Thoracic aorta (tissue), 2 donors: ENCODE results near the gene MYO5B. TPM values are rescaled to one million over a fixed set of nuclear protein-coding genes. Genes with fewer than 3 reads are reported as not detected.
"Not testable (repeated sequence)": the region's sequence is repeated elsewhere in the genome, so short reads cannot be mapped to it uniquely, and the experiment has no call there.

ENCODE experiments used
- ATAC-seq: fragments of 150-250 bp; one replicate; pipeline ENCODE4 v1.8.0; 2017; ENCODE audit warnings: low read depth; ENCODE audit not compliant: insufficient number of reproducible peaks, low FRiP score
- DNase-seq: peaks from one replicate; pipeline ENCODE4 v3.0.0-alpha.2; 2020; ENCODE audit warnings: low spot score
- H3K27ac ChIP-seq, 2 donors: fragments of 200-600 bp; sonication (generic); 1 replicate in 1 of 2; 2 replicates in 1 of 2; pipeline ENCODE4 v1.5.1; 2016; ENCODE audit warnings: mild to moderate bottlenecking in 2 of 2, moderate library complexity in 2 of 2
- H3K27me3 ChIP-seq: fragments of 200-600 bp; sonication (generic); replicated peaks from 2 replicates; pipeline ENCODE4 v1.6.0; 2016; ENCODE audit warnings: mild to moderate bottlenecking; ENCODE audit not compliant: insufficient read depth
- H3K36me3 ChIP-seq: fragments of 200-600 bp; sonication (generic); one replicate; pipeline ENCODE4 v1.5.1; 2016
- H3K4me1 ChIP-seq, 2 donors: fragments of 200-600 bp; sonication (generic); 1 replicate in 1 of 2; 2 replicates in 1 of 2; pipeline versions ENCODE4 v1.5.1 to v1.6.0; 2016; ENCODE audit warnings: low read depth in 2 of 2, mild to moderate bottlenecking in 1 of 2; ENCODE audit not compliant: control insufficient read depth in 1 of 2
- H3K4me3 ChIP-seq: fragments of 200-600 bp; sonication (generic); 2 replicates; pipeline ENCODE4 v1.5.1; 2016; ENCODE audit warnings: mild to moderate bottlenecking
- H3K9me3 ChIP-seq: fragments of 200-600 bp; sonication (generic); 2 replicates; pipeline ENCODE4 v1.5.1; 2016
- total RNA-seq, 2 donors: library from RNA; depleted of rRNA; stranded (reverse); fragments of >200 nt; gene quantifications; one replicate each; pipeline versions ENCODE4 v1.1.0 to v1.2.3, GENCODE V29; 2016
- TF ChIP-seq, protein P1 (sequence below): fragments of 200-600 bp; sonication (generic); IDR thresholded peaks from one replicate; pipeline ENCODE4 v1.5.1; 2019; ENCODE audit warnings: antibody characterized with exemption

Gene MYO5B
- total RNA-seq, 2 donors from 2014 or later: 8.3 to 13.5 TPM

GRCh38 chr18:49798001-49798400, 396.9 kb downstream of the MYO5B start:
- peaks cover 18% of the 10 kb centered on the region for H3K36me3 ChIP-seq
- no peak overlapping the region for H3K4me3 ChIP-seq

GRCh38 chr18:49795612-49796552, 399.1 kb downstream of the MYO5B start:
- Histone ChIP-seq H3K9me3 (no peaks in the 10 kb centered on the region), H3K27me3 (no peaks in the 10 kb centered on the region), H3K36me3 (peaks cover 32% of the 10 kb centered on the region), H3K4me1 (no peaks in the 10 kb centered on the region), H3K27ac (no peak overlapping the region), H3K4me3 (no peak overlapping the region)
- ATAC-seq (no peak), DNase-seq (no peak)
- TF ChIP-seq, protein P1, sequence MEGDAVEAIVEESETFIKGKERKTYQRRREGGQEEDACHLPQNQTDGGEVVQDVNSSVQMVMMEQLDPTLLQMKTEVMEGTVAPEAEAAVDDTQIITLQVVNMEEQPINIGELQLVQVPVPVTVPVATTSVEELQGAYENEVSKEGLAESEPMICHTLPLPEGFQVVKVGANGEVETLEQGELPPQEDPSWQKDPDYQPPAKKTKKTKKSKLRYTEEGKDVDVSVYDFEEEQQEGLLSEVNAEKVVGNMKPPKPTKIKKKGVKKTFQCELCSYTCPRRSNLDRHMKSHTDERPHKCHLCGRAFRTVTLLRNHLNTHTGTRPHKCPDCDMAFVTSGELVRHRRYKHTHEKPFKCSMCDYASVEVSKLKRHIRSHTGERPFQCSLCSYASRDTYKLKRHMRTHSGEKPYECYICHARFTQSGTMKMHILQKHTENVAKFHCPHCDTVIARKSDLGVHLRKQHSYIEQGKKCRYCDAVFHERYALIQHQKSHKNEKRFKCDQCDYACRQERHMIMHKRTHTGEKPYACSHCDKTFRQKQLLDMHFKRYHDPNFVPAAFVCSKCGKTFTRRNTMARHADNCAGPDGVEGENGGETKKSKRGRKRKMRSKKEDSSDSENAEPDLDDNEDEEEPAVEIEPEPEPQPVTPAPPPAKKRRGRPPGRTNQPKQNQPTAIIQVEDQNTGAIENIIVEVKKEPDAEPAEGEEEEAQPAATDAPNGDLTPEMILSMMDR: no peak

More at GRCh38 chr18:49798001-49798400, 396.9 kb downstream of the MYO5B start:
- Histone ChIP-seq H3K27ac (no peak overlapping the region), H3K27me3 (no peaks in the 10 kb centered on the region), H3K9me3 (no peaks in the 10 kb centered on the region), H3K4me1 (no peaks in the 10 kb centered on the region)
- no peak for ATAC-seq
- TF ChIP-seq, protein P1: no peak
- no peak for DNase-seq

- DNase-seq (no peak), ATAC-seq (no peak)
- H3K27ac ChIP-seq: no peak overlapping the region
- H3K4me3 ChIP-seq: no peak overlapping the region
- no peaks in the 10 kb centered on the region for H3K9me3 ChIP-seq
- TF ChIP-seq, protein P1: no peak
- no peaks in the 10 kb centered on the region for H3K27me3 ChIP-seq
- H3K4me1 ChIP-seq: no peaks in the 10 kb centered on the region
- peaks cover 43% of the 10 kb centered on the region for H3K36me3 ChIP-seq
These were observed 400.2 kb downstream of the MYO5B start for GRCh38 chr18:49794743-49795142.

DNA sequence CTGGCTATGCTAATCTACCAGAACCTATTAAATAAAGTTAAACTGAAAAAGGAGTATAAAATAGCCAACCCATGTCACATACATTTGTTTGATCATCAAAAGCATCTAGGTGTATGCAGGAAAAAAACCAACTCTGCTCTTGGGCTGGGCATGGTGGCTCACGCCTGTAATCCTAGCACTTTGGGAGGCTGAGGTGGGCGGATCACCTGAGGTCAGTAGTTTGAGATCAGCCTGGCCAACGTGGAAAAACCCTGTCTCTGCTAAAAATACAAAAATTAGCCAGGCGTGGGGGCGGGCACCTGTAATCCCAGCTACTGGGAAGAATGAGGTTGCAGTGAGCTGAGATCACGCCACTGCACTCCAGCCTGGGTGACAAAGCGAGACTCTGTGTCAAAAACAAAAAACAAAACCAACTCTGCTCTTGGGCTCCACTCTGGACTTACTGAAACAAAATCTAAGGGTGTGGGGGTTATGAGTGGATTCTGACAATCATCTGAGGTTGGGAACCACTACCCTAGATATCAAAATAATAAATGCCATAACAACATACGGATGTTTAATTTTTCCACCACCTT, 405.3 kb downstream of the MYO5B start:
- not testable (repeated sequence) for ATAC-seq
- peaks cover 61% of the 10 kb centered on the region for H3K36me3 ChIP-seq

DNA sequence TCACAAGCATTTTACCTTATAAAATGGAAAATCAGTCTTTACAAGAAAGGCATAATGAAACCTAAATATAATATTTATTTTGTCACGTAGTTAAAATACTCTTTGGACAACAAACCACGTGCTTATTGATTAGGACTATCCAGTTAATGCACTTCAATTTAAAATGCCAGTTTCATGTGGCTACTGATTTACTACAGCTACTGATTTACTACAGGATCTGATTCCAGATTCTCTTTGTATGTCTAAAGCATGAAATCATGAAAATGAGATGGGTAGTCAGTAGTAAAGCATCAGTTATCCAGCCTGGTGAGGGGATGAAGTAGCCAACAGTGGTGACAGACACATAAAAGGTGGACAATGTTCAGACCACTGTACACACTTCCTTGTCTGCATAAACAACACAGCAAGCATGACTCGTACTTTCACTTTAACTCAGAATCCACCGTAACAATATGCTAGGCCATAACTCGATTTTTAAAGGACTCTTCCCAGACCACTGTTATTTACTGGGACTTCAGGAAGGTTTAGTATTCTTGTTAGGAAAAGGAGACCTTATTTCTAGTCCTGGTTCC, 406.5 kb downstream of the MYO5B start:
- H3K36me3 ChIP-seq: peaks cover 59% of the 10 kb centered on the region
- H3K9me3 ChIP-seq: no peaks in the 10 kb centered on the region
- no peak overlapping the region for H3K4me3 ChIP-seq
- H3K27ac ChIP-seq: no peak overlapping the region
- no peak for ATAC-seq
- no peaks in the 10 kb centered on the region for H3K27me3 ChIP-seq
- TF ChIP-seq, protein P1: no peak
- no peak for DNase-seq
- H3K4me1 ChIP-seq: no peaks in the 10 kb centered on the region

More for the DNA sequence above, 405.3 kb downstream of the MYO5B start:
- not testable (repeated sequence) for H3K9me3 ChIP-seq, H3K27me3 ChIP-seq, H3K4me3 ChIP-seq, H3K27ac ChIP-seq, DNase-seq, H3K4me1 ChIP-seq
